ENCODE data around the gene ITGAL. TPM values are rescaled to one million over a fixed set of nuclear protein-coding genes. Genes with fewer than 3 reads are reported as not detected.

Gene ITGAL
- total and polyA plus RNA-seq, 2 of the 13 experiments (the other 11 are each of a cell fraction or from before 2014, with no cell fraction given): 0.86 to 1.2 TPM

GRCh38 chr16:30521873-30522641, 49.5 kb downstream of the ITGAL start (continued):
- peak; percentile 99 for TF ChIP-seq HNF1B (CRISPR knock-in tag; IDR thresholded peaks at IDR 0.05)
- TF ChIP-seq GTF3A (CRISPR knock-in tag; conservative IDR thresholded peaks at IDR 0.05): no peak
- TF ChIP-seq HBP1 (CRISPR knock-in tag; IDR thresholded peaks at IDR 0.05; ENCODE audit: low read depth): peak; percentile 70; the same call in 1 of the 2 replicates
- no peak for TF ChIP-seq ZNF329 (CRISPR knock-in tag; IDR thresholded peaks at IDR 0.05; ENCODE audit: low read depth)
- no peak for TF ChIP-seq FOSL1 (CRISPR knock-in tag; IDR thresholded peaks at IDR 0.05; ENCODE audit: borderline replicate concordance)
- TF ChIP-seq HCFC1 (IDR thresholded peaks at IDR 0.05; ENCODE audit: low read depth, low read length): no peak
- TF ChIP-seq ERF (CRISPR knock-in tag; IDR thresholded peaks at IDR 0.05): peak; percentile 59; the same call in 1 of the 2 replicates
- TF ChIP-seq, protein P1, sequence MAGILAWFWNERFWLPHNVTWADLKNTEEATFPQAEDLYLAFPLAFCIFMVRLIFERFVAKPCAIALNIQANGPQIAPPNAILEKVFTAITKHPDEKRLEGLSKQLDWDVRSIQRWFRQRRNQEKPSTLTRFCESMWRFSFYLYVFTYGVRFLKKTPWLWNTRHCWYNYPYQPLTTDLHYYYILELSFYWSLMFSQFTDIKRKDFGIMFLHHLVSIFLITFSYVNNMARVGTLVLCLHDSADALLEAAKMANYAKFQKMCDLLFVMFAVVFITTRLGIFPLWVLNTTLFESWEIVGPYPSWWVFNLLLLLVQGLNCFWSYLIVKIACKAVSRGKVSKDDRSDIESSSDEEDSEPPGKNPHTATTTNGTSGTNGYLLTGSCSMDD (CRISPR knock-in tag; IDR thresholded peaks at IDR 0.05): no peak
- no peak for TF ChIP-seq ATRX (CRISPR knock-in tag; IDR thresholded peaks at IDR 0.05; ENCODE audit: borderline replicate concordance)
- no peak for TF ChIP-seq FOXK2 (IDR thresholded peaks at IDR 0.05)
- no peak for TF ChIP-seq ZNF670 (CRISPR knock-in tag; IDR thresholded peaks at IDR 0.05; ENCODE audit: borderline replicate concordance)
- no peak for TF ChIP-seq SATB2 (CRISPR knock-in tag; IDR thresholded peaks at IDR 0.05)
- TF ChIP-seq, protein P2, sequence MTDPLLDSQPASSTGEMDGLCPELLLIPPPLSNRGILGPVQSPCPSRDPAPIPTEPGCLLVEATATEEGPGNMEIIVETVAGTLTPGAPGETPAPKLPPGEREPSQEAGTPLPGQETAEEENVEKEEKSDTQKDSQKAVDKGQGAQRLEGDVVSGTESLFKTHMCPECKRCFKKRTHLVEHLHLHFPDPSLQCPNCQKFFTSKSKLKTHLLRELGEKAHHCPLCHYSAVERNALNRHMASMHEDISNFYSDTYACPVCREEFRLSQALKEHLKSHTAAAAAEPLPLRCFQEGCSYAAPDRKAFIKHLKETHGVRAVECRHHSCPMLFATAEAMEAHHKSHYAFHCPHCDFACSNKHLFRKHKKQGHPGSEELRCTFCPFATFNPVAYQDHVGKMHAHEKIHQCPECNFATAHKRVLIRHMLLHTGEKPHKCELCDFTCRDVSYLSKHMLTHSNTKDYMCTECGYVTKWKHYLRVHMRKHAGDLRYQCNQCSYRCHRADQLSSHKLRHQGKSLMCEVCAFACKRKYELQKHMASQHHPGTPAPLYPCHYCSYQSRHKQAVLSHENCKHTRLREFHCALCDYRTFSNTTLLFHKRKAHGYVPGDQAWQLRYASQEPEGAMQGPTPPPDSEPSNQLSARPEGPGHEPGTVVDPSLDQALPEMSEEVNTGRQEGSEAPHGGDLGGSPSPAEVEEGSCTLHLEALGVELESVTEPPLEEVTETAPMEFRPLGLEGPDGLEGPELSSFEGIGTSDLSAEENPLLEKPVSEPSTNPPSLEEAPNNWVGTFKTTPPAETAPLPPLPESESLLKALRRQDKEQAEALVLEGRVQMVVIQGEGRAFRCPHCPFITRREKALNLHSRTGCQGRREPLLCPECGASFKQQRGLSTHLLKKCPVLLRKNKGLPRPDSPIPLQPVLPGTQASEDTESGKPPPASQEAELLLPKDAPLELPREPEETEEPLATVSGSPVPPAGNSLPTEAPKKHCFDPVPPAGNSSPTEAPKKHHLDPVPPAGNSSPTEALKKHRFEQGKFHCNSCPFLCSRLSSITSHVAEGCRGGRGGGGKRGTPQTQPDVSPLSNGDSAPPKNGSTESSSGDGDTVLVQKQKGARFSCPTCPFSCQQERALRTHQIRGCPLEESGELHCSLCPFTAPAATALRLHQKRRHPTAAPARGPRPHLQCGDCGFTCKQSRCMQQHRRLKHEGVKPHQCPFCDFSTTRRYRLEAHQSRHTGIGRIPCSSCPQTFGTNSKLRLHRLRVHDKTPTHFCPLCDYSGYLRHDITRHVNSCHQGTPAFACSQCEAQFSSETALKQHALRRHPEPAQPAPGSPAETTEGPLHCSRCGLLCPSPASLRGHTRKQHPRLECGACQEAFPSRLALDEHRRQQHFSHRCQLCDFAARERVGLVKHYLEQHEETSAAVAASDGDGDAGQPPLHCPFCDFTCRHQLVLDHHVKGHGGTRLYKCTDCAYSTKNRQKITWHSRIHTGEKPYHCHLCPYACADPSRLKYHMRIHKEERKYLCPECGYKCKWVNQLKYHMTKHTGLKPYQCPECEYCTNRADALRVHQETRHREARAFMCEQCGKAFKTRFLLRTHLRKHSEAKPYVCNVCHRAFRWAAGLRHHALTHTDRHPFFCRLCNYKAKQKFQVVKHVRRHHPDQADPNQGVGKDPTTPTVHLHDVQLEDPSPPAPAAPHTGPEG (CRISPR knock-in tag; IDR thresholded peaks at IDR 0.05): no peak
- peak; percentile 47; the same call in 1 of the 2 replicates for TF ChIP-seq GATAD2A (CRISPR knock-in tag; IDR thresholded peaks at IDR 0.05)
- TF ChIP-seq ZNF781 (CRISPR knock-in tag; IDR thresholded peaks at IDR 0.05; ENCODE audit: borderline replicate concordance, not compliant biosample characterization): no peak
- no peak for TF ChIP-seq ZNF605 (CRISPR knock-in tag; IDR thresholded peaks at IDR 0.05)
- no peak for TF ChIP-seq ZNF737 (CRISPR knock-in tag; IDR thresholded peaks at IDR 0.05; ENCODE audit: borderline replicate concordance)
- no peak for TF ChIP-seq ZNF615 (CRISPR knock-in tag; IDR thresholded peaks at IDR 0.05; ENCODE audit: borderline replicate concordance)
